Effector memory CD4-positive, alpha-beta T cell (primary cell): ENCODE measurements around the gene NR2F6.
"Not testable (repeated sequence)": the region's sequence is repeated elsewhere in the genome, so short reads cannot be mapped to it uniquely, and the experiment has no call there.

Source experiments
- DNase-seq, 3 donors: peaks; one replicate each; pipeline ENCODE4 v3.0.0-alpha.2; 2020
- H3K27ac ChIP-seq: 2 replicates; pipeline ENCODE4 v1.7.0; 2013; ENCODE audit warnings: mild to moderate bottlenecking, low read length, moderate library complexity; ENCODE audit not compliant: insufficient read depth, poor library complexity, severe bottlenecking
- H3K27me3 ChIP-seq: replicated peaks from 2 replicates; pipeline ENCODE4 v1.7.0; 2013; ENCODE audit warnings: mild to moderate bottlenecking, low read length; ENCODE audit not compliant: insufficient read depth, control insufficient read depth, poor library complexity, severe bottlenecking
- H3K36me3 ChIP-seq: 2 replicates; pipeline ENCODE4 v1.7.0; 2013; ENCODE audit warnings: mild to moderate bottlenecking, low read length, moderate library complexity; ENCODE audit not compliant: control insufficient read depth, insufficient read depth
- H3K4me1 ChIP-seq: 2 replicates; pipeline ENCODE4 v1.7.0; 2013; ENCODE audit warnings: low read length, mild to moderate bottlenecking; ENCODE audit not compliant: control insufficient read depth, insufficient read depth, poor library complexity, severe bottlenecking
- H3K4me3 ChIP-seq: 2 replicates; pipeline ENCODE4 v1.7.0; 2013; ENCODE audit warnings: low read length, low read depth, mild to moderate bottlenecking; ENCODE audit not compliant: insufficient read depth, poor library complexity, severe bottlenecking
- H3K9me3 ChIP-seq: 2 replicates; pipeline ENCODE4 v1.7.0; 2013; ENCODE audit warnings: mild to moderate bottlenecking, low read length, moderate library complexity; ENCODE audit not compliant: control insufficient read depth

The NR2F6 gene

DNA sequence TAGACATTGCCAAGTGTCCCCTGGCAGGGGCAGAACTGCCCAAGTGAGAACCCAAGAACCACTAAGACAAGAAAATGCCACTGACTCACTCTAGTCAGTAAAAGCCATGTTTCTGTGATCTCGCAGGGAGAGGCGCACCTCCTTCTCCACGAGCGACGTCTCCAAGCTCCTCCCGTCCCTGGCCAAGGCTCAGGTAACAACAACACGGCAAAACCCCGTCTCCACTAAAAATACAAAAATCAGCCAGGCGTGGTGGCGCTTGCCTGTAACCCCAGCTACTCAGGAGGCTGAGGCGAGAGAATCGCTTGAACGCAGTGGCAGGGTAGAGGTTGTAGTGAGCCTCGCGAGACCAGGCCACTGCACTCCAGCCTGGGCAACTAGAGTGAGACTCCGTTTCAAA, 48.1 kb downstream of the NR2F6 start:
- no peak for DNase-seq
- no peak overlapping the region for H3K27ac ChIP-seq
- H3K9me3 ChIP-seq: no peaks in the 10 kb centered on the region
- peaks cover 72% of the 10 kb centered on the region for H3K36me3 ChIP-seq
- no peak overlapping the region for H3K4me3 ChIP-seq
- no peaks in the 10 kb centered on the region for H3K27me3 ChIP-seq
- no peaks in the 10 kb centered on the region for H3K4me1 ChIP-seq

DNA sequence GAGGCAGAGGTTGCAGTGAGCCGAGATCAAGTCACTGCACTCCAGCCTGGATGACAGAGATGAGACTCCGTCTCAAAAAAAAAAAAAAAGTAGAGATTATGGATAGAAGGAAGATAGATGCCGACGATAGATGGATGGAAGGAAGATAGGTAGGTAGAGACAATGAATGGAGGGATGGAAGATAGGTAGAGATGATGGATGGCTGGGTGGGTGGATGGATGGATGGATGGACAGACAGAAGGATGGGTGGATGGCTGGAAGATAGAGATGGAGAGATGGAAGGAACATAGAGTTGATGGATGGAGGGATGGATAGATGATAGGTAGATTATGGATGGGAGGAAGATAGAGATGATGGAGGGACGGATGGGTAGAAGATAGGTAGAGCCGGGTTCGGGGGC, 49.1 kb downstream of the NR2F6 start:
- H3K9me3 ChIP-seq: no peaks in the 10 kb centered on the region
- H3K36me3 ChIP-seq: peaks cover 68% of the 10 kb centered on the region
- no peaks in the 10 kb centered on the region for H3K4me1 ChIP-seq

DNA sequence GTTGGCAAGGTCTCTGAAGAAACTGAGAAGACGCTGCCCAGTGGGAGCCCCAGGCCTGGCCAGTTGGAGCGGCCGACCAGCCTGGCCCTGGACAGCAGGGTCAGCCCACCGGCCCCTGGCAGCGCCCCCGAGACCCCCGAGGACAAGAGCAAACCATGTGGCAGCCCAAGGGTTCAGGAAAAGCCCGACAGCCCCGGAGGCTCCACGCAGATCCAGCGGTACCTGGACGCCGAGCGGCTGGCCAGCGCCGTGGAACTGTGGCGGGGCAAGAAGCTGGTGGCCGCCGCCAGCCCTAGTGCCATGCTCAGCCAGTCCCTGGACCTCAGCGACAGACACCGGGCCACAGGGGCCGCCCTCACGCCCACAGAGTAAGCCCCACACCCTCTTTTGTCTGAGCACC, 50.6 kb downstream of the NR2F6 start:
- H3K27me3 ChIP-seq: no peaks in the 10 kb centered on the region
- no peaks in the 10 kb centered on the region for H3K4me1 ChIP-seq
- no peaks in the 10 kb centered on the region for H3K9me3 ChIP-seq
- no peak for DNase-seq
- H3K27ac ChIP-seq: no peak overlapping the region
- H3K4me3 ChIP-seq: no peak overlapping the region
- peaks cover 67% of the 10 kb centered on the region for H3K36me3 ChIP-seq

More for the DNA sequence above, 49.1 kb downstream of the NR2F6 start:
- Histone ChIP-seq H3K4me3 (no peak overlapping the region), H3K27me3 (no peaks in the 10 kb centered on the region), H3K27ac (no peak overlapping the region)
- no peak for DNase-seq

DNA sequence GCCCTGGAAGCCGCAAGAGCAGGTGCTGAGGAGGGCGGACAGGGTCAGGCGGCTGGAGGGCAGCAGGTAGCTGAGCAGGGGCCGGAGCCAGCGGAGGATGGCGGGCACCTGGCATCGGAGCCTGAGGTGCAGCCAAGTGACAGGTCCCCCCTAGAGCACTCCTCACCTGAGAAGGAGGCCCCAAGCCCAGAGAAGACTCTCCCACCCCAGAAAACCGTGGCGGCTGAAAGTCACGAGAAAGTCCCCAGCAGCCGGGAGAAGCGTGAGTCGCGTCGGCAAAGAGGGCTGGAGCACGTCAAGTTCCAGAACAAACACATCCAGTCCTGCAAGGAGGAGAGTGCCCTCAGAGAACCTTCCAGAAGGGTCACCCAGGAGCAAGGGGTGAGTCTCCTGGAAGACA, 51.1 kb downstream of the NR2F6 start:
- peaks cover 65% of the 10 kb centered on the region for H3K36me3 ChIP-seq
- H3K27me3 ChIP-seq: no peaks in the 10 kb centered on the region
- H3K4me3 ChIP-seq: no peak overlapping the region
- no peaks in the 10 kb centered on the region for H3K9me3 ChIP-seq
- no peak overlapping the region for H3K27ac ChIP-seq
- no peak for DNase-seq
- H3K4me1 ChIP-seq: no peaks in the 10 kb centered on the region

DNA sequence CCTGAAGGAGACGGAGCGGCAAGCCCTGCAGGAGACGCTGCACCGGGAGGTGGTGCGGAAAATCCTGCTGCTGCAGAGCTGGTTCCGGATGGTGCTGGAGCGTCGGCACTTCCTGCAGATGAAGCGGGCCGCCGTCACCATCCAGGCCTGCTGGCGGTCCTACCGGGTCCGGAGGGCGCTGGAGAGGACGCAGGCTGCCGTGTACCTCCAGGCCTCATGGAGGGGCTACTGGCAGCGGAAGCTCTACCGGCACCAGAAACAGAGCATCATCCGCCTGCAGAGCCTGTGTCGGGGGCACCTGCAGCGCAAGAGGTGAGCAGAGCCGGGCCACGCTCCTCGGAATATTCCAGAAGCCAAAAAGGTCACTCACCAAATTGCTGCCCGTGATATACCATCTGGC, 53.0 kb downstream of the NR2F6 start:
- DNase-seq: no peak
- no peaks in the 10 kb centered on the region for H3K27me3 ChIP-seq
- no peaks in the 10 kb centered on the region for H3K4me1 ChIP-seq
- peaks cover 75% of the 10 kb centered on the region for H3K36me3 ChIP-seq
- H3K9me3 ChIP-seq: no peaks in the 10 kb centered on the region
- no peak overlapping the region for H3K4me3 ChIP-seq
- H3K27ac ChIP-seq: no peak overlapping the region

DNA sequence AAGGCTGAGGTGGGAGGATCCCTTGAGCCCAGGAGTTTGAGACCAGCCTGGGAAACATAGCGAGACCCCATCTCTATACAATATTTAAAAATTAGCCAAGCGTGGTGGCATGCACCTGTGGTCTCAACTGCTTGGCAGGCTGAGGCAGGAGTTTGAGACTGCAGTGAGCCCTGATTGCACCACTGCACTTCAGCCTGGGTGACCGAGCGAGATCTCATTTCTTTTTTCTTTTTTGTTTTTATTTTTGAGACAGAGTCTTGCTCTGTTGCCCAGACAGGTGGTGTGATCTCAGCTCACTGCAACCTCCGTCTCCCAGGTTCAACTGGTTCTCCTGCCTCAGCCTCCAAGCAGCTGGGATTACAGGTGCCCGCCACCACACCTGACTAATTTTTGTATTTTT, 54.0 kb downstream of the NR2F6 start:
- H3K4me1 ChIP-seq, H3K27ac ChIP-seq, H3K9me3 ChIP-seq, DNase-seq, H3K27me3 ChIP-seq, H3K4me3 ChIP-seq: not testable (repeated sequence)
- H3K36me3 ChIP-seq: peaks cover 78% of the 10 kb centered on the region

DNA sequence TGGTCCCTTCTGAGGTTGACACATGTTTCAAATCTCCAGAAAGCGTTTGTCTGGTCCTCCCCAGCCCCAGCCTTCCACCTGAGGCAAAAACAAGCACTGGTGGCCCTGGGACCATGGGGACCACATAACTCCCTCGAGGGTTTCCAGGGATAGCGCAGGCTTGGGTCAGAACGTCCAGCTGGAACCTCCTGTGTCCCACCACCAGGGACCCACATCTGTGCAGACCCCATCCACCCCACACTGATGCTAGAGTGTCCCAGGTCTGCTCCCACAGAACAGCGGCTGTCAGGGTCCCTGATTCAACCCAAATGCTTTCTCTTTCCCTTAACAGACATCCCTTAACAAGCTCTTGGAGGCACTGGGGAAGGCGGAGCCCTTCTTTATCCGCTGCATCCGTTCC, 60.1 kb downstream of the NR2F6 start:
- no peaks in the 10 kb centered on the region for H3K27me3 ChIP-seq
- DNase-seq: no peak
- H3K4me1 ChIP-seq: peaks cover 13% of the 10 kb centered on the region
- peaks cover 37% of the 10 kb centered on the region for H3K36me3 ChIP-seq
- no peak overlapping the region for H3K27ac ChIP-seq
- H3K4me3 ChIP-seq: no peak overlapping the region
- no peaks in the 10 kb centered on the region for H3K9me3 ChIP-seq

DNA sequence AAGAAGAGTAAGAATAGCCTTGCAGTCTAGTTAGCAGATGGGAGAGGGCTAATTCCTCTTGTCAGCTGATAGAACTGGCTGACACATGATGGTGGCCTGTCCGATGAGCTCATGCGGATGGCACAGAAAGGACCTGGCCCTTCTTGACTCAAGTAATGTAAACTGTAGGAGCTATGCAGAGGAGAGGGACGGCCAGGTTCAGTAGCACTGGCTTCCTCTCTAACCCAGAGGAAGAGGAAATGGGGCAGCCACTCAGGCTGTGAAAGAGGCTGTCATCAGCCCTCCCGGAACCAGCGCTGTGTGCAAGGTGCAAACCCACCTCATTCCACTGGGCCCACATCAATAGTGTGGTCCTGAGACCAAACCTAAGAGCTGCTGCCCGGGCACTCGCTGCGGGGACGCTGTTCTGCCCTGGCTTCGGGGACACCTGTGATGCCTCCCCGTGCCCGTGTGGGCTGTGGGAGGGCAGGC, 61.3 kb downstream of the NR2F6 start:
- peaks cover 13% of the 10 kb centered on the region for H3K4me1 ChIP-seq
- peak; percentile 8 to 22 (median 21) for DNase-seq
- peak overlapping the region; percentile 42 for H3K4me3 ChIP-seq
- H3K9me3 ChIP-seq: no peaks in the 10 kb centered on the region
- no peaks in the 10 kb centered on the region for H3K27me3 ChIP-seq
- peaks cover 28% of the 10 kb centered on the region for H3K36me3 ChIP-seq
- H3K27ac ChIP-seq: peak overlapping the region; percentile 73

DNA sequence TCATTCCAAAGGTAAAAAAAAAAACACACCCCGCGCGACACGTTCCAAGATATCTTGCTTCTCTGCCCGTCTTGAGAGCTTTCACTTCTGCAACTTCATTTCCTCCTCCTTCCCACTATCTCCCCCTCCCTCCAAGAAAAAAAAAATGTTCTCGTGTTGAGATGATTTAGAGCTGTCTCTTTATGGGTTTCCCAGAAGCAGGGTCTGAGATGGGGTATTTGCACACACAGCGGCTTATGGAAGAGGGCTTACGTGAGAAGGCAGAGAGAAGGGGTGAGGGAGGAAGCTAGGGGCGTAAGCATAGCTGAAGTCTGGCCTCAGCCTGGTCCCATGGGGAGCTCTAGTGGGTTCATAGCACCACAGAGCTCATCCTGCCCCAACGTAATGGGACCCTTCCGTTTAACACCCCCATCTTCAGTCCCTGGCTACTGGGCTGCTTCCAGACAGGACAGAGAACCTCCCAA, 61.8 kb downstream of the NR2F6 start:
- Histone ChIP-seq H3K27me3 (no peaks in the 10 kb centered on the region), H3K27ac (peak overlapping the region; percentile 73), H3K4me3 (peak overlapping the region; percentile 42), H3K36me3 (peaks cover 23% of the 10 kb centered on the region), H3K4me1 (peaks cover 13% of the 10 kb centered on the region), H3K9me3 (no peaks in the 10 kb centered on the region)
- DNase-seq: no peak

DNA sequence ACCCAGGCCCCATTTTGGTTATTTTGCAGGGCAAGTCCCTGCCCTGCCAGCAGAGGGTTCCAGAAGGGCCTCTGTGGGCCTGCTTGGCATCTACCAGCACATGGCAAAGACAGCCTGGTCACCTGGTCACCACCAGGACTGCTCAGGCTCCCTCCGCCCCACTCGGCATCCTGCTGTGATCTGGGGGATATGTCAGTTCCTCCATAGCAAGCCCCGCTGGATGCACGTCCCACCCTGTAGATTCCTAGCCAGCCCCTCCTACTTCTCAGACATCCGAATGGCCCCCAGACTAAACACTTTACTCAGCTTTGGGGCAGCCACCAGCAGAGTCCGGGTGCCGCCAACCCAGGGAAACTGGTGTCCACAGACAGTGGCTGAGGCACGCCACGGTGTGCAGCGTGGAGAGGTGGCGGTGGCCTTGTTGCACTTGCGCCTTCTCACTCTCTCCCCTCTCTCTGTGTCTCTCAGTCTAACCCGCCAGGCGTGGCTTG, 62.4 kb downstream of the NR2F6 start:
- H3K4me1 ChIP-seq: peaks cover 13% of the 10 kb centered on the region
- H3K27me3 ChIP-seq: no peaks in the 10 kb centered on the region
- DNase-seq: no peak
- peak overlapping the region; percentile 42 for H3K4me3 ChIP-seq
- H3K36me3 ChIP-seq: peaks cover 22% of the 10 kb centered on the region
- H3K9me3 ChIP-seq: no peaks in the 10 kb centered on the region
- H3K27ac ChIP-seq: peak overlapping the region; percentile 73
